Activated naive CD8-positive, alpha-beta T cell treated with anti-CD3 and anti-CD28 coated beads, Interleukin-2, amount 10 ng/mL, durations not matched to agents 7 days and 5 days (primary cell): Measurements from ENCODE around the gene STOML1. TPM values are rescaled to one million over a fixed set of nuclear protein-coding genes. Genes with fewer than 3 reads are reported as not detected.

ENCODE experiments used
- ATAC-seq: fragments of 150-1000 bp; cut with Tn5 transposase; one replicate; pipeline ENCODE4 v1.10.0; 2021; ENCODE audit warnings: low read depth, moderate library complexity
- POLR2A ChIA-PET: fragments of 350-600 bp; sonication (Branson Sonifier 250); formaldehyde crosslinking; loops from one replicate; lab custom pipeline; 2021; ENCODE audit warnings: antibody characterized with exemption; lab: Charles Lee
- DNase-seq: peaks from one replicate; pipeline ENCODE4 v3.0.0; 2021
- H3K27ac Mint-ChIP-seq: one replicate; pipeline ENCODE4 v1.8.0; 2022; ENCODE audit warnings: mild to moderate bottlenecking, mixed read lengths
- H3K27me3 Mint-ChIP-seq: one replicate; pipeline ENCODE4 v1.8.0; 2022; ENCODE audit warnings: mild to moderate bottlenecking, moderate library complexity, mixed read lengths
- H3K36me3 Mint-ChIP-seq: one replicate; pipeline ENCODE4 v1.8.0; 2021; ENCODE audit warnings: mild to moderate bottlenecking, mixed read lengths
- H3K4me1 Mint-ChIP-seq: one replicate; pipeline ENCODE4 v1.8.0; 2021; ENCODE audit warnings: mixed read lengths
- H3K4me3 Mint-ChIP-seq: one replicate; pipeline ENCODE4 v1.8.0; 2022; ENCODE audit warnings: mild to moderate bottlenecking, moderate library complexity, mixed read lengths
- H3K9me3 Mint-ChIP-seq: one replicate; pipeline ENCODE4 v1.8.0; 2021; ENCODE audit warnings: mixed read lengths
- total RNA-seq, 2 experiments: library from RNA; stranded (reverse); gene quantifications; one replicate each; pipeline ENCODE4 v1.2.3, GENCODE V29; 2021

STOML1 gene
- total RNA-seq, 2 experiments from 2014 or later = 9.4 to 9.5 TPM

DNA sequence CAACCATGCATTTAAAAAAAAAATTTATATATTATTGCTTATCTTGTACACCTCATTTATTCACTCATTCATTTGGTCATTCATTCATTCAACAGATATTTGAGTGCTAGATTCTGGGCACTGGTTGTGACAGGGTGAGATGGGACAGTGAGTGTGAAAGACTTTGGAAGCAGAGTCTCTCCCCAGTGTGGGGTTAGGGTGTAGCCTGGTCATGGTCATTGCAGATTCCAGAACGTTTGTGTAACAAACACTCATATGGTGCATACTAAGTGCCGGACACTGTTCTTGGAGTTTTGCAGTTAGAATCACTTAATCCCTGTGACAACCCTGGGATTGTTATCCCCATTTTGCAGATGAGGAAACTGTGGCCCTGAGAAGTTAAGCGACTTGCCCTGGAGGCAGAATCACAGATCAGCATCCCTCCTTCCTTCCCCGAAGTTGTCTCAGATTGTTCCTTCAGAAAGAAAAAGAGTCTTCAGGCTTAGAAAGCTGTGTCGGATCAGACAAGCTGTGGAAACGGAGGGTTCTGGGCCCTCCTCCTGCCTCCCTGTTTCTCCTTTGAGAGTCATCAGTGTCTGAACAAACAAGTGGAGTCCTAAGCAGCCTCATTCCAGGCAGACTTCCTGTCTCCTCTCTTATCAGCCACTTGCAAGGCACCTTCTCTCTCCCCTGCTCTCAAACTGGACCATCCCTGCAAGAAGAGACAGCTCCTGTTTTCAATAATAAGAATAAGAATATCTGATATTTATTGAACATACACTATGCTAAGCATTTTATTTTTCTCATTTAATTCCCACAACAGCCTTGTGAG, 59.5 kb downstream of the STOML1 start:
- Mint-ChIP-seq H3K27me3 (peaks cover 1% of the 10 kb centered on the region), H3K4me1 (peaks cover 33% of the 10 kb centered on the region), H3K9me3 (no peaks in the 10 kb centered on the region), H3K27ac (no peak overlapping the region), H3K4me3 (no peak overlapping the region), H3K36me3 (no peaks in the 10 kb centered on the region)
- no peak for ATAC-seq
- POLR2A ChIA-PET = no interaction called here
- no peak for DNase-seq

DNA sequence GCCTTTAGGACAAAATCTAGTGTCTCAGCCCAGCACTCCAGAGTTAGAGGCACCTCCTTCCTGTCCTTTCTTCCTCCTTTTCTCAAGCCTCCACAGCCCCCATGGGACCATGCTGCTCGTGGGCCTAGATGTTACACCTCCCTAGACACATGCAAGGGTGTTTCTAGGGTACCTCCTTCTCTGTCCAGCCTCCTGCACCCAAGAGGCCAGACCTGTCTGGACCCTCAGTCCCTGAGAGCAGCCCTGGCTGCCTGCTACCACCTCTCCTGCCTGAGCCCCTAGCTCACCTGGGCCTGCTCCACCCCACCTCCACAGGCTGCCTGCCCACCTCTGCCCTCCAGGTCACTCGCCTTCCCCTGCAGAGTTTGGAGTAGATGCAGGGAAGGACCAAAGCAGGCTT, 60.7 kb downstream of the STOML1 start:
- Mint-ChIP-seq H3K4me3 (no peak overlapping the region), H3K27me3 (peaks cover 1% of the 10 kb centered on the region), H3K9me3 (no peaks in the 10 kb centered on the region), H3K36me3 (no peaks in the 10 kb centered on the region), H3K4me1 (peaks cover 33% of the 10 kb centered on the region), H3K27ac (peak overlapping the region; percentile 69)
- DNase-seq (no peak), ATAC-seq (no peak)
- POLR2A ChIA-PET = interaction anchor here (1.6 kb wide), 1 partner anchor 20 kb away, joined by 3 read pairs; no protein-coding TSS in a partner anchor

DNA sequence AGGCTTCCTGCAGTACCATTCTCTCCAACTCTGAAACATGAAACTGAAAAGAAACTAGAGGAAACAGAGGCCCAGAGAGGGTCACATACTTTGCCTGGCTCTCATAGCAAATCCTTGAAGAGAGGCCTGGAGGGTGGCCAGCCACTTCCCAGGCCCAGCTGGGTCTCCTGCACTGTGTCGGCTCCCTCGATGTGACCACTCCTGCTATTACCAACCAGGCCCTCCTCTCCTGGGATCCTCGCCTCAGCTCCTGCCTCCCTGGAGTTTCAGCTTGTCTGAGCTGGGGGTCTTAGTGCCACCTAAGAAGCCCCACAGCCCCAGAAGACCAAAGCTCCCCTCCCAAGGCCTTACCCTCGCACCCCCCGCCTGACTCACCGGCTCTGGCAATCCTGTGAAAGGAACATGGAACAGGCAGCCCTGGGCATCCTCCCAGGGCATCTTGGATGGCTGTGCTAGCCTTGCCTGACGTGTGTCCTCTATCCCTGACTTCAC, 61.3 kb downstream of the STOML1 start:
- peaks cover 35% of the 10 kb centered on the region for H3K4me1 Mint-ChIP-seq
- ATAC-seq (no peak), DNase-seq (no peak)
- H3K27me3 Mint-ChIP-seq = peaks cover 1% of the 10 kb centered on the region
- peak overlapping the region; percentile 69 for H3K27ac Mint-ChIP-seq
- peaks cover under 1% of the 10 kb centered on the region for H3K36me3 Mint-ChIP-seq
- POLR2A ChIA-PET = interaction anchor here (1.6 kb wide), 1 partner anchor 20 kb away, joined by 3 read pairs; no protein-coding TSS in a partner anchor
- peak overlapping the region; percentile 15 for H3K4me3 Mint-ChIP-seq
- H3K9me3 Mint-ChIP-seq = no peaks in the 10 kb centered on the region

DNA sequence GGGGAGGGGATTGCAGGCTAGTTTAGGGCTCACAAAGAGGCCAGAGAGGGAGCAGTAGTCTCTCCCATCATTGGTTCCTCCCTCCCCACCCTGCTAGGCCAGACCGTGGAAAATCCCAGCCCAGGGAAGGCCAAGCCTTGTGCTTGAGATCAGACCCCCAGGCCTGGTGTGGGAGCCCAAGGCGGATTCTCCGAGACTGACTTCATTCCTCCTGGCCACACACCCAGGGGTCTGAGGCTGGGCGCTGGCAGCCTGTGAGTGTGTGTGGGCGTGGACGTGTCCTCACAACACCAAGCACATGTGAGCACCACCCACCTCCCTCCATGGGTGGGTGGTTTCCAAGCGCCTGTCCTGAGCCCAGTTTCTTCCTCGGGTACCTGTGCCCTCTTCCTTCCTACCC, 61.7 kb downstream of the STOML1 start:
- no peak for ATAC-seq
- no peaks in the 10 kb centered on the region for H3K9me3 Mint-ChIP-seq
- H3K36me3 Mint-ChIP-seq = peaks cover 2% of the 10 kb centered on the region
- DNase-seq = no peak
- H3K27ac Mint-ChIP-seq = peak overlapping the region; percentile 38
- POLR2A ChIA-PET = interaction anchor here (1.5 to 1.6 kb wide), 2 partner anchors 11 to 21 kb away, joined by 3 to 4 read pairs; no protein-coding TSS in a partner anchor
- H3K27me3 Mint-ChIP-seq = peaks cover 1% of the 10 kb centered on the region
- peaks cover 38% of the 10 kb centered on the region for H3K4me1 Mint-ChIP-seq
- peak overlapping the region; percentile 15 for H3K4me3 Mint-ChIP-seq

DNA sequence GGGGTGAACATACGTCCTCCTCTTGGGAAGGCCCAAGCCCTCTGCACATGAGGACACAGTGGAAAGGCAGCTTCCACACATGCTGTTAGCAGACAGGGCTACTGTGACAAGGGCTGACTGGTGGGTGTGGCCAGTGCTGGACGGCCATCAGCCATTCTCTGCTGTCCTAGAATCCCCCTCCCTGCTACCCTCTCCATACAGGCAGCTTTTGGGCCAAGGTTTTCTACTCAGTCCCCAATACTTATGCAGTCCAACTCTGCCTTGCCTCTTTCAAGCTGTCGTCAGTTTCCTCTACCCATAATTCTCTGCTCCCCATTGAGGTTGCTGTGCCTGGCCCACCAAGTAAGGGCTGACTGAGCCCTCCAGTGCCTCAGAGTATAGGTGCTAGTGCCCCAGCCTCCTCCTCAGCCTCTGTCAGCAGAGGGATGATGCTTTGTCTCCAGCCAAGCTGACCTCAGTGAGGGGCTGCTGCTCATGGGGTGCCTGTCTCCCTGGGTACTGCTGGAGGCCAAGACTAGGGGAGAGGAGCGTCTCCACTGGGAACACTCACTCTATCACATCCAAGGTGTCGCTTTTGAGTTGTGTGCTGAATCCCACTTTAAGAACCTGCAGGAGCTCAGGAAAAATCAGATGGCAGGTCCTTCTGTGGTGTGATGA, 63.0 kb downstream of the STOML1 start:
- Mint-ChIP-seq H3K36me3 (peaks cover 2% of the 10 kb centered on the region), H3K27ac (peak overlapping the region; percentile 88)
- DNase-seq = peak; percentile 52

More for the DNA sequence above, 63.0 kb downstream of the STOML1 start:
- POLR2A ChIA-PET = interaction anchor here (0.7 to 3.8 kb wide), 7 partner anchors 9 to 67 kb away, joined by 3 to 21 read pairs (median 5); no protein-coding TSS in a partner anchor
- H3K4me1 Mint-ChIP-seq = peaks cover 46% of the 10 kb centered on the region
- ATAC-seq = peak; percentile 42
- H3K4me3 Mint-ChIP-seq = peak overlapping the region; percentile 62
- H3K27me3 Mint-ChIP-seq = no peaks in the 10 kb centered on the region
- no peaks in the 10 kb centered on the region for H3K9me3 Mint-ChIP-seq

Other genes starting within 250 kb of the STOML1 start
- not detected for gene INSYN1, start 238.9 kb downstream of the STOML1 start, total RNA-seq
- not detected for gene TBC1D21, start 118.7 kb downstream of the STOML1 start, total RNA-seq
- gene LOXL1, start 65.8 kb downstream of the STOML1 start, total RNA-seq = 10 to 100 TPM in 1 of 2 experiments, 1 to 10 TPM in 1; 8.8 to 10.5 TPM
- 100 to 1,000 TPM; 118 to 120 TPM for gene PML, start 2.4 kb upstream of the STOML1 start, total RNA-seq
- under 1 TPM in 1 of 2 experiments, not detected in 1; 0.40 TPM for gene GOLGA6A, start 90.3 kb upstream of the STOML1 start, total RNA-seq
- not detected for gene ISLR2, start 138.3 kb upstream of the STOML1 start, total RNA-seq
- not detected for gene ISLR, start 181.4 kb upstream of the STOML1 start, total RNA-seq
- not detected for gene STRA6, start 210.5 kb upstream of the STOML1 start, total RNA-seq
- gene CCDC33, start 244.0 kb upstream of the STOML1 start, total RNA-seq = under 1 TPM in 1 of 2 experiments, not detected in 1; 0.17 TPM